Nephron progenitor cell (in vitro differentiated cells): ENCODE data around the gene TRIM67.

ENCODE experiments used
- DNase-seq: peaks from one replicate; pipeline ENCODE4 v3.0.0; 2021
- H3K27ac Mint-ChIP-seq: 2 replicates; pipeline ENCODE4 v1.8.0; 2021; ENCODE audit warnings: mild to moderate bottlenecking, moderate library complexity, mixed read lengths
- H3K27me3 Mint-ChIP-seq: 2 replicates; pipeline ENCODE4 v1.8.0; 2021; ENCODE audit warnings: mild to moderate bottlenecking, low read depth, mixed read lengths; ENCODE audit not compliant: poor library complexity
- H3K36me3 Mint-ChIP-seq: 2 replicates; pipeline ENCODE4 v1.8.0; 2021; ENCODE audit warnings: low read depth, mixed read lengths
- H3K4me1 Mint-ChIP-seq: 2 replicates; pipeline ENCODE4 v1.8.0; 2021; ENCODE audit warnings: mixed read lengths
- H3K4me3 Mint-ChIP-seq: 2 replicates; pipeline ENCODE4 v1.8.0; 2021; ENCODE audit warnings: mild to moderate bottlenecking, moderate library complexity, mixed read lengths
- H3K9me3 Mint-ChIP-seq: 2 replicates; pipeline ENCODE4 v1.8.0; 2021; ENCODE audit warnings: mild to moderate bottlenecking, moderate library complexity, mixed read lengths
- CTCF ChIP-seq: fragments of 200-600 bp; sonication (generic); IDR thresholded peaks from 2 replicates; pipeline ENCODE4 v1.5.0; 2021; ENCODE audit warnings: antibody characterized with exemption

TRIM67 gene

GRCh38 chr1:231138236-231138635 is 23.6 kb upstream of the TRIM67 start:
- Mint-ChIP-seq H3K4me1 (no peaks in the 10 kb centered on the region), H3K27ac (no peak overlapping the region), H3K9me3 (peaks cover 5% of the 10 kb centered on the region), H3K4me3 (no peak overlapping the region), H3K36me3 (no peaks in the 10 kb centered on the region), H3K27me3 (peaks cover 15% of the 10 kb centered on the region)
- TF ChIP-seq CTCF, result no peak
- no peak for DNase-seq

- DNase-seq, result no peak
- H3K9me3 Mint-ChIP-seq, result peaks cover 10% of the 10 kb centered on the region
- no peaks in the 10 kb centered on the region for H3K36me3 Mint-ChIP-seq
- no peaks in the 10 kb centered on the region for H3K4me1 Mint-ChIP-seq
- no peak for TF ChIP-seq CTCF
- peaks cover 21% of the 10 kb centered on the region for H3K27me3 Mint-ChIP-seq
- no peak overlapping the region for H3K4me3 Mint-ChIP-seq
- H3K27ac Mint-ChIP-seq, result no peak overlapping the region
Observed at GRCh38 chr1:231139125-231139649, 22.7 kb upstream of the TRIM67 start.

- no peaks in the 10 kb centered on the region for H3K4me1 Mint-ChIP-seq
- no peak overlapping the region for H3K27ac Mint-ChIP-seq
- peaks cover 27% of the 10 kb centered on the region for H3K27me3 Mint-ChIP-seq
- DNase-seq, result no peak
- no peak for TF ChIP-seq CTCF
- H3K4me3 Mint-ChIP-seq, result no peak overlapping the region
- H3K36me3 Mint-ChIP-seq, result no peaks in the 10 kb centered on the region
- peaks cover 11% of the 10 kb centered on the region for H3K9me3 Mint-ChIP-seq
Observed at GRCh38 chr1:231139659-231140654, 21.9 kb upstream of the TRIM67 start.

- peaks cover 55% of the 10 kb centered on the region for H3K27me3 Mint-ChIP-seq
- no peaks in the 10 kb centered on the region for H3K36me3 Mint-ChIP-seq
- peaks cover 11% of the 10 kb centered on the region for H3K9me3 Mint-ChIP-seq
- no peak for DNase-seq
- H3K27ac Mint-ChIP-seq, result no peak overlapping the region
- H3K4me3 Mint-ChIP-seq, result no peak overlapping the region
- no peaks in the 10 kb centered on the region for H3K4me1 Mint-ChIP-seq
- no peak for TF ChIP-seq CTCF
Observed at GRCh38 chr1:231144416-231145193, 17.3 kb upstream of the TRIM67 start.

- peaks cover 27% of the 10 kb centered on the region for H3K9me3 Mint-ChIP-seq
- H3K4me1 Mint-ChIP-seq, result no peaks in the 10 kb centered on the region
- no peak overlapping the region for H3K4me3 Mint-ChIP-seq
- no peak overlapping the region for H3K27ac Mint-ChIP-seq
- H3K27me3 Mint-ChIP-seq, result peaks cover 65% of the 10 kb centered on the region
- H3K36me3 Mint-ChIP-seq, result no peaks in the 10 kb centered on the region
- no peak for DNase-seq
- TF ChIP-seq CTCF, result no peak
Observed at GRCh38 chr1:231147896-231148295, 14.0 kb upstream of the TRIM67 start.
